GM18951 (cell line): ENCODE measurements around the gene PTPN21.

Source experiments
- POLR2A ChIP-seq: IDR thresholded peaks from 4 replicates; pipeline ENCODE4 v1.6.1; 2011; ENCODE audit warnings: mild to moderate bottlenecking; ENCODE audit not compliant: insufficient read length, insufficient read depth; ENCODE audit errors: extremely low read depth
- in situ Hi-C: fragments of 300-500 bp; cut with MboI; formaldehyde crosslinking; loops from one replicate; pipeline ENCODE4 v1.12.0; 2022; ENCODE audit warnings: low sequenced_read_pairs, mixed read lengths, inconsistent platforms; ENCODE audit not compliant: unreplicated experiment

PTPN21 gene

DNA sequence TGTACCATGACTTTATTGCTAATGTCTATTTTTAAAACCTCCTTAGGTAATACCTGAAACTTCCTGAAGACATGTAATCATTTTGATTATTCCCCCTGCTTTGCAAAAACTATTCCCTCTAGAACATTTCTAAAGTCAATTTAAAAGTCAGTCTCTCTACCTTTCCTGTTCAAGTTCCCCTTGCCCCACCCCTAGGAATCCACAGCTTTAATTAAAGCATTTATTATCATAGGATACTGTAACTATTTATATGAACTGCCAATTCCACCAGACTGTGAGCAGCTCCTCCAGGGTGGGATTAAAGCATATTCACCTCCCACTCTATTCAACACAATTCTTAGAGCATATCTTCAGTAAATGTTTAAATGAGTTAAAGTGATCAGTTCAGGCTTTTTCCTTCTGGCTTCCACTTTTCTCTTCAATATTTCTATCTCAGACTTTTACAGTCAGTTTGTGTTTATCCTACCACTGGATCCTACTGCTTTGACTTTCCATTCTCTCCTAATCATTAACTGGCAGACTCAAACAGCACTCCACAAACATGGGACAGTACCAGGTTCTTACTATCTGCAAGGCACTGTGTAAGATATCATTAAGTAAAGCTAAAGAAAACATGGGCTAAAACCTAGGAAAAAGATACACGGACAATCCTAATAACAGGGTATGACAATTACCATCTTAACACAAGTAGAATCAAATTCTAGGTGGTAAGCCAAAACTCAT, 39.1 kb downstream of the PTPN21 start:
- no peak for TF ChIP-seq POLR2A
- in situ Hi-C loops, result no loop called here

- TF ChIP-seq POLR2A, result no peak
- in situ Hi-C loops, result no loop called here
These were observed 47.6 kb downstream of the PTPN21 start for GRCh38 chr14:88507208-88507607.

DNA sequence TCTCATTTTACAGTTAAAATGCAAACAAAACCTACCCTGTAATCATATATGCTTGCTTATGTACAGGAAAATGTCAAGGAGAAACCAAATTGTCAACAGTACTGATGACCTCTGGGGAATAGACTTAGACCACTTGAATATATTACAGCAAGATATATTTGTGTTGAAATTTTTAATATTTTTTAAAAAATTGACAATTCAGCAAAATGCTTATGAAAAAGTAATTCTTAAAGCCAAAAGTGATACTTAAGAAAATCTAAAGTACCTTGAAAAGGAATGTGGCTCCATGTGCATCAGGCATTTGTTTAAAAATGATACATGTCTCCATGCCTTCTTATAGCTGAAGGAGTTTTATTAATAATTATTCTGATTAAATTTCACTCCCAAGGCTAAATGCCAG, 49.2 kb downstream of the PTPN21 start:
- in situ Hi-C loops, result no loop called here
- no peak for TF ChIP-seq POLR2A

- in situ Hi-C loops, result no loop called here
- no peak for TF ChIP-seq POLR2A
These were observed 50.2 kb downstream of the PTPN21 start for GRCh38 chr14:88504602-88505001.

DNA sequence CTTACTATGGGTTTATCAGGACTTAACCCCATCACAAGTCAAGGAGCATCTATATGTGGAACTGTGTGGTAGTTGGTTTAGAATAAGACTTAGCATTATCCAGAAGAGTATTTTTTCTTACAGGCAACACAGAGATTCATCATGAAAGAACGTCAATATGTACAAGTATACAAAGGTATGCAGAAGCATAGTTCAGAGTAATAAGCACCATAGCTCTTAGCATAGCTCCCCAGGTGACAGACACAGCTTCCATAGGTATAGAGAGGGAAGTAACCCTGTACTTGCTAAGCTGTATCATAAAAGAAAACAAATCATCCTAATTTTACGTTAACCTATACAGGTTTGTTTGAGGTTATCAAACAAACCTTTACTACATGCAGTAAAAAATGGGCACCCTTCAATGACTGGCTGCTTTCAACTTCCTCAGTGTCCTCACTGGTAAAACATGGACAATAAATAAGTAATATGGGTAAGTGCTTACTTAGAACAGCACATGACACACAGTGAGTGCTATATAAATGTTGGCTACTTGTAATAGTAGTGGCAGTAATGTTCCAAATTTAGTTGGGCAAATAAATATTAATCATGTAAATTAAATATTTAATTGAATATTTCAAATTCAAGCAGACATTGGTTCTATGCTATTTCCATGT, 50.9 kb downstream of the PTPN21 start:
- in situ Hi-C loops, result no loop called here

GRCh38 chr14:88502740-88503139, 52.1 kb downstream of the PTPN21 start:
- TF ChIP-seq POLR2A, result no peak
- in situ Hi-C loops, result no loop called here

More for the DNA sequence above, 50.9 kb downstream of the PTPN21 start:
- no peak for TF ChIP-seq POLR2A

- TF ChIP-seq POLR2A, result no peak
- in situ Hi-C loops, result no loop called here
These were observed 54.2 kb downstream of the PTPN21 start for GRCh38 chr14:88500611-88501010.

GRCh38 chr14:88499225-88499624, 55.6 kb downstream of the PTPN21 start:
- TF ChIP-seq POLR2A, result no peak
- in situ Hi-C loops, result no loop called here

DNA sequence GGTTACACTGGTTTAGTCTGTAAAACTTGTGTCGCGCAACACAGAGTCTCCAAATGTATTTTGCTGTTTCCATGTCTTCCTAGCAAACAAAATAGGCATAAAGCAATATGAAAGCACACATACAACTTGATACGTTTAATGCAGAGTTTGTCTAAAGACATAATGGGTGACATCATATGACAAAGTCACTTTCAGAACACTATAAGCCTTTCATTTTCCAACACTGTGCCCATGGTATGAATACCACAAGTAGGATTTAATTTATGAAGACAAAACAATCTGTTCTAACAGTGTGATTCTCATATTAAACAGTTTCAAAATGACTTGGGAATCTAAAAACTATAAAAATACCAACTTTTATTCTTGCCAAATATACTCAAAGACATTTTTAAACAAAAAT, 58.4 kb downstream of the PTPN21 start:
- in situ Hi-C loops, result no loop called here
- no peak for TF ChIP-seq POLR2A

GRCh38 chr14:88493392-88494185, 61.2 kb downstream of the PTPN21 start:
- in situ Hi-C loops, result no loop called here
- TF ChIP-seq POLR2A, result no peak

DNA sequence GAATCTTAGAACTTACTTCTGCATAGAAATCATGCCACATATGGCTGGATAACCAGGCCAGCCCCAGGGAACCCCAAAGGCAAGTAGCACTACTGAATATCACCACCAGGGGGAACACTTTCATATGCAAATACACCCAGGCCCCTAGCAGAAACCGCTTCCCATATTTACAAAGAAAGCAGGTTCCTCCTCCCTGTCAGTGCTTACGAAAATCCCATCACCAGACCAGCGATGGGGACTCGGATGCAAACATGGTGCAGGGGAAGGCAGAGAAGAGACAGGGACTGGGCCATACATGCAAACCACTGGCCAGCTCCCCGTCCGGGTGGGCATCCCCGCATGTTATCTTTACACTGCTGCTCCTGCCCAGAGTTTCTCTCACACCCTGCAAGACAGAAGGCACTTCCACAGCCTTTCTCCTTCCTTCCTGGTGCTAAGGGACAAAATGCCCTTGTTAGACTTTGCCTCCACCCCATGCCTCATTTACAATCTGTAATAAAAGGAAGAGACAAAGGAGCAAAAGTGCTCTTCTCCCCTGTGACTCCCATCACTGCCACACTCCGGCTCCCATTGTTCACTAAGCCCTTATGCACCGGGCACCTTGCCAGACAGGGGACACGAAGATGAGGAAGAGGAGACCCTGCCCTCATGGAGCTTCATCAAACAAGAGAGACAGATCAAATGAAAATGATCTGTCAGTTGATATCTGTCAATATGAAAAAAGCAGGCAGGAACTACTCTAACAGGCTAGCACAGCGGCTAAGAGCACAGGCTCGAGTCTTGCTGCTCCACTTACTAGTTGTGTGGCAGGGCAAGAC, 62.3 kb downstream of the PTPN21 start:
- in situ Hi-C loops, result no loop called here
- no peak for TF ChIP-seq POLR2A

DNA sequence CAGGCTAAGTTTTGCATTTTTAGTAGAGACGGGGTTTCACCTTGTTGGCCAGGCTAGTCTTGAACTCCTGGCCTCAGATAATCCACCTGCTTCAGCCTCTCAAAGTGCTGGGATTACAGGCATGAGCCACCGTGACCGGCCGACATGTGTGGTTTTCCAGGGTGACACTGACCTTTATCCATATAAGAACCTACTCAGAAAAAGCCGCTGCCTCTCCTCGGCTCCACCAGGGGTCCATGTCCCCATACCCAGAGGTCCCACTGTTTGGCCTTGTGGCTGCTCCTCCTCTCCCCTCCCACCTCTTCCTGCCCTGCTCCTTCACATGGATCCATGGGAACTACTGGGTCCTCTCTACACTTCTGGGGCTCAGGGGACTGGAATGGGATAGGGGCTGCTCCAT, 64.6 kb downstream of the PTPN21 start:
- in situ Hi-C loops, result no loop called here
- no peak for TF ChIP-seq POLR2A

DNA sequence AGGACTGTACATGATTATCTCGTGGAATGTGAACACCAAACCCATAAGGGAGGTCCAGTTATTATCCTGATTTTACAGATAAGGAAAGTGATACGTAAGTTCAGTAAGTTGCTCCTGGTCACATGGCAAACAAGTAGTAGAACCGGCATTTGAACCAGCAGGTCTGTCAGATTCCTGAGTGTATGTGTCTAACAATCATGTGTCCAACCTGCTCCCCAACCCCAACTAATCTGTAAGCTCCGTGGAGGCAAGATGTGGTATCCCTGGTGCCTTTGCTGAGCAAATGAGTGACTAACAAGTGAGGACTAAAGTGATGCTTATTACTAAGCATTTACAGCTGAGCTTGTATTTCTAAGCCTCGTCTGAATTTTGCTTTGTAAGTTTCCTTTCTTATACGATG, 65.9 kb downstream of the PTPN21 start:
- no peak for TF ChIP-seq POLR2A
- in situ Hi-C loops, result no loop called here

DNA sequence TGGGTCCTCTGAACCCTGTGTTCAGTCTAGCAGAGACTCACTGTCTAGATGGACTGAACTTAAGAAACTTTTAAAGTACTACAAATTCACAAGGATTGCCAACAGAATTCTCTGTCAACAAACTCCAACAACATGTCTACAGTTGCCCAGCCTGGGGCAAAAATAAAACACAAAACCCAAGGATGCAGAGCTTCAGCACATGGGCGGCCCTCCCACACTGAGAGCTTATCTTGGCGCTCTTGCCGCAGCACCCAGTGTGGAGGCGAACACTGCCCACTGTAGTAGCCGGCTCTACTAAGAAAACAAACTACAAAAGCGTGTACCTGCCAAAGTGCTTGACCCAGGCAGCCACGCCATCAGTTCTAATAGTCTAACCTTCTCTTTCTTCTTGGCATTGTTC, 66.7 kb downstream of the PTPN21 start:
- in situ Hi-C loops, result no loop called here
- TF ChIP-seq POLR2A, result no peak
